GM19463 (cell line): ENCODE measurements around the gene SMG6.

Experiments
- ATAC-seq: cut with Tn5 transposase; IDR thresholded peaks from one replicate; pipeline ENCODE4 v1.9.1; 2021; ENCODE audit warnings: mild to moderate bottlenecking, moderate library complexity; ENCODE audit not compliant: unreplicated experiment

The SMG6 gene

DNA sequence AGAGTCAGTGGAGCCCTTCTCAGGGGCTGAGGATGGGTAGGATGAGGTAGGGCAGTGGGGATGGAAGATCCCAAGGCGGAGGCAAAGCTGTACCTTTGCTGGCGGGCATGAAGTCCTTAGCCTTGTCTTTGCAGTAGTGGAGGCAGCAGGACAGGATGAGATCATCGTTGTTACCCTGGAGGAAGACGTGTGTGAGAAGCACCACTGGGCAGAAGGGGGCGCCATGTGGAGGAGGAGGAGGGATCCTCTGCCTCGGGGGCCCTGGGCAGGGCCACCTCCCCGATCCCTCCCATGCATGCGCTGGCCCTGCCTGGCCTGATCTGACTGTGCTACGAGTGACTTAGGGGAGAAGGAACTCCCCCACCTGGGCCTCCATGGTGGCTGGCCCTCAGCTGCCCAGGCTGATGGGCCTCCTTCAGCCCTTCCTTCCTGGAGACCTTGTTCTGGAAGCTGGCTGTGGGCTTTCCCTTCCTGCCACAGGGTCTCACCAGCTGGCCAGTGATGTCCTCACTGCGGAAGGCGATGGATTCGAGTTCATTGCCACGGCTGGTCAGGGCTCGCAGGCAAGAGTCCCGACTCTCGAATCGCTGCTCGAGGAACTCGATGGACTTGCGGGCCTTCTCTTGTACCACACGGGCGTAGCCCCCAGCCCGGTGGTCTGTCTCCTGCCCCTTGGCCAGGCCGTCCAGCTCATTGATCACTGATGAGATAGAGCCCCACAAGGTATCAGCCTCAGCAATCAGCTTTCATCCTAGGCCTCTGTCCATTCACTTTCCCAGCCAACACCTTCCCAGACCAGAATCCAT, 238.4 kb downstream of the SMG6 start:
- no peak for ATAC-seq

DNA sequence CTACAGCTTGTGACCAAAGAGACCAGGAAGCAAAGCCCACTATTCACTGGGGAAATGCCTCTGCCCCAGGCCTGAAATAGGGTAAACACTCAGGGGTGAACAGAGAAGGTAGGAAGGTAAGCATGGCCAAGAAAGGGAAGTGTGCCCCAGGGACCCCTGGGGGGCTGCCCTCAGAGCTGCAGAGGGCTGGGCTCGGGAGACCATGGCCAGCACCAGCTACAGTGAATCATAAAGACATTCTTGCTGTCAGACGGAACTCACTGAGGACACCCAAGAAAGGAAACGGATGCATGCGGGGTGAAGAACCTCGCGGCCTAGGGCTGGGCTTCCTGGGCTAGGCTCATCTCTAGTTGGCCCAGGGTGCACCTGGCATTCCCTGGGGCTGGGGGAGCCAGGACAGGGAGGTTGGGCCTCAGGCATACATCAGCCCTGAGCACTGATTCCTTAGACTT, 239.0 kb downstream of the SMG6 start:
- no peak for ATAC-seq

DNA sequence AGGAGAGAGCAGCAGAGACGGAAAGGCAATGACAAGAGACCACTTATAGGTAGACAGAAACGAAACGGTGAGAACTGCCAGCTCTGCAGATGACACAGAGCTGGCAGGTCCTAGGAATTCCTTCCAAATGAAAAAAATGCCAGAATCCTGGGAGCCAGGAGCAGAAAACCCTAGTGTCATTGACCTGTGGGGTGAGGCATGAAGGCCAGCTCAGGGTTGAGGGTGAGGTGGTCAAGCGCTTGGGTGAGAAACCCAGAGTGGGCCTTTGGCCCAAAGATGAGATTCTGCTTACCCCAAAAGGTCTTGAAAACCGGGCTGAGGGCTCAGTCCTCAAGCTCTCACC, 239.5 kb downstream of the SMG6 start:
- ATAC-seq = no peak

DNA sequence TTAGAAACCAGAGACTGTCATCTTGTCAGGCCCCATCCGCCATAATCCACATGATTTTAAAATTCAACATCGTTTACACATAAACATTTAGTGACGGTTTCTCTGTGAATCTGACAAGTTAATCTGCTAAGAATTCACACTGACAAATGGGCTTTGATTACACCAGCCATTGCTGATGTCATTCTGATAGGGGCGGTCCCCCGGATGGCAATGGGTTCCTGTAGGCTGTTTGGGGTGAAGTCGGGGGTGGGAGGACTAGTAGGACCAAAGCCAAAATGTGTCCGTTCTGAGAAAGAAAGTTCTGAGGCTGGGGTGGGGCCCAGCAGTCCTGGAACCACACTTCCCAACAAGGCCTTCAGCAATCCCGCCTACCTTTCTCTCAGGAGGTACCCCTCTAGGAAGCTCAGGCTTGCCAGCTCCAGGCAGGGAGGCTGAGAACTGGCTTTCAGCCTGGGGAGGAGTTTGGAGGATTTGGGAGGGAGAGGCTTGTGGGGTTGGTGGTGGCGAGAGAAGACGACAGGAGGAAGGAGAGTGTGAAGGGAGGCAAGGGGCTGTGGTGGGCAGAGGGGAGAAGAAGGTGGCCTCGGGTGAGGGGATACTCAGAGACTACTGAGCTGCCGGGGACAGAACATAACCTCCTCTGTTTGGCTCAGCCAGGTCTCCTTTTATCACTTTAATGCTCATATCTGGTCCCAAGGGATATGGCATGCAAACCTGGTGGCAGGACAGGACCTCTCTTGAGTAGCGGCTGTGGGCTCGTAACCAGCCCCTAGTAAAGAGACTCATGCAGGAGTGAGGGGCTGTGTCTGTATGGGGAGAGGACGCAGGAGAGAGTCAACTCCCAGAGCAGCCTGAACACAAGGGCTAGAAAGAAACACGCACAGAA, 240.1 kb downstream of the SMG6 start:
- ATAC-seq = no peak

DNA sequence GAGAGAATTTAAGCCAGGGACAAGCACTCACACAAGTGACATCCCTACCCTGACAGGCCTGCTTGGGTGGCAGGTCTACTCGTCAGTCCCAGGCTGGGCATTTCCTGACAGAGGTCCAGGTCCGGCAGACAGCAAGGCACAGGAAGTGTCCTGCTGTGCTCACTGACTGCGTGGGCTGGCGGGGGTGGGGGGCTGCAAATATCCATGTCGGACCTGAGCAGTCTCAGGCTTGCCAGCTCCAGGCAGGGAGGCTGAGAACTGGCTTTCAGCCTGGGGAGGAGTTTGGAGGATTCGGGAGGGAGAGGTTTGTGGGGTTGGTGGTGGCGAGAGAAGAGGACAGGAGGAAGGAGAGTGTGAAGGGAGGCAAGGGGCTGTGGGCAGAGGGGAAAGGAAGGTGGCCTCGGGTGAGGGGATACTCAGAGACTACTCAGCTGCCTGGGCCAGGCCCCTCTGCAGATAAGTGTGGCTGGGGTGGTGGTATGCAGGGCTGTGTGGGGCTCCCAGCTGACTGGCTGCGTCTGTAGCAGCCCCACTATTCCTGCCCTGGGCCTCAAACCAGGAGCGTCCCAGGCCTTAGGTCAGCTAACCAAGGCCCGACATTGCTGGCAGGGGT, 240.9 kb downstream of the SMG6 start:
- no peak for ATAC-seq

DNA sequence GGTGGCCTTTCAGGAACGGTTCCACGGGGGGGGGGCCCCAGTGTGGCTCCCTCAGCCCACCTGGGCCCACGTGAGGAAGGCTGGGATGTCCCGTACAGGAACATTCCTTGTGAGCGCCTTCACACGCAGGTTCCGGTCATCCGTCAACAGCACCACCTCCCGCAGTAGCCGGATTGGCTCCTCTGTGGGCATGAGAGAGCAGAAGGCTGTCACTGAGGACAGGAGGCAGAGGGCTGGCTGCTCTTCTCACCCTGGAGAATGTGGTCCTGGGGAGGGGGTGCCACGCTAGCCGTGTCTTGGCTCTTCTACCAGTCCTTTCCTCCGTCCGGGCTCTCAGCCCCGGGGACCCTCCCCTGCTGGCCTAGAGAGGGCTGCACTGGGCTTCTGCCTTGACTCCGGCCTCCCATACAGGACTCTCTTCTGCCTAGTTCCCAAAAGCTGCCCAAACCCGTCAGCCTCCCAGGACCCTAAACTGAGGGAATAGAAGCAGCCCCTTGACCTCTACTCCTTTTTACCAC, 242.1 kb downstream of the SMG6 start:
- ATAC-seq = no peak

DNA sequence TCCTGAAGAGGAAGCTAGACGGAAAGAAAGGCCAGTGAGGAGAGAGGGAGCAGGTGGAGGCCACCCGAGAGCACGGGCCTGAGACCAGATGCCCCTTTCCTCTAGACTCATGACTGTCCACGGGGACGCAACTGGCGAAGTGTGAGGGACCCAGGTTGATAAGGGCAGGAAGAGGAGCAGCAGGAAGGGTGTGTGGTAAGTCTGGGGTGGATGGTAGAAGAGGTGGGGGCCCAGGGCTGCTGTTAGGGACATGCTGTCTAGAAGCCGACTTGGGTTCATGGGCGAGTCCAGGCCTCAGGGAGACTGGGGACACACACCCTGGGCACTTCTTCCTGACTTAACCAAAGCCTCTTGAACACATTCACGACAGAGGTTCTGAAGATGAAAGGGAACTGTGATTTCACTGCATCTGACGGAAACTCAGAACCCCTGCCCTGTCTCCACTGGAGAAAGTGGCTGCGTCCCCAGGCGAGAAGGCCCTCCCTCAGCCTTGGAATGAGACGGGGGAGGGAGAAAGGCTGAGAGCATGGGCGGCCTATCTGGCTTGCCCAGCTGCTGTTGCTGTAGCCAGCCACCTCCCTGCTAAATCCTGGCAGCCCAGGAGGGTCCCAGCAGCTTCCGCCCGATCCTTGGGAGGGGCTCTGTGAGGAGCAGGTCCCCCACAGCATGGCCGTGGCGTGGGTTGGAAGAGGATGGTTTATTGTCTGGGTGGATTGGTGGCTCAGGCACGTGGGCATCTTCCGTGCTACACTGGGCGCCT, 242.7 kb downstream of the SMG6 start:
- ATAC-seq = no peak

DNA sequence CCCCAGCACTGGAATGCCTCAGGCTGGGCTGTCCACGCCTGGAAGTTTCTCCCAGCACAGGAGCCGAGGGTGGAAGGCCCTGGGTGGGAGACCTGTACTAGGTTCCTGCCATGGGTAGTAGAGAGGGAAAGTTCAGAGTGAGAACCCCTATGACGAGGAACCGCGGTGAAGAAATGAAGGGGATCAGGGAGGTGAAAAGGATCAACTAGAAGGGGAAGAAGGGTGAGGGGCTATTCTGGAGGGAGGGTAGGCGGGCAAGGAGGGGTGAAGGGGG, 243.3 kb downstream of the SMG6 start:
- no peak for ATAC-seq

DNA sequence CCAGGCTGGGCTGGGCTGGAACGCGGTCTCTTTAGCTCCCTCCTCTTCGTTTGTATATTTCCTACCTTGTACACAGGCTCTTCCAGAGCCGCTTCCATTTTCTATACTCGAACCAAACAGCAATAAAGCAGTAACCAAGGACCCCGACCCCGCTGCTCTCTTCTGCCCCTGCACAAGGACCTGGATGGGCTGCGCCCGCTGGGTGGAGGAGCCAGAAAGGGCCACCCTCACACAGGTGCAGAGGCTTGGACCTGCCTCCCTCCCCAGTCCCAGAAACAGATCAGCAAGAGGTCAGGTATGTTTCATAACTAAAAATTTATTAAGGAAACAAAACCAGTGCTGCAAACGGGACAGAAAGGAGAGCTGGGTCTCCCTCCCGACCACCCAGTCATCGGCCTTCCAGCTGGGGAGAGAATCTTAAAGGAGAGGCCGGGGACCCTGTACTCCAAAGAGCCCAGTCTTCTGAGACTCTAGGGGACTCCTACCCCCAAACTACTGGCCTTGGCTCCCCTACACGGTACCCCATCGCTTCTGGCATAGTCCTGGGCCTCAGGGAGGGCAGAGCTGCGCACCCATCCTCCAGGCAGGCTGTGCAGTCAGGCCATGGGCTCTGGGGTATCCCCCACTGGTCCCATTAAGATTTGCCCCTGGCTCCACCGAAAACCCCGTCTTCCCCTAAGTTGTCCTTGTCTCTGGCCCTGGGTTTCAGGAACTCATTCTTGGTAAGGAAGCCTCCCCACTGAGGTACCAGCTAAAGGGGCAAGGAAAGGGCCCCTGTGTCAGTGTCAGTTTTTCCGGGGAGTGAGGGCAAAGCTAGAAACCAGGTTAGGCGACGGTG, 243.8 kb downstream of the SMG6 start:
- no peak for ATAC-seq

DNA sequence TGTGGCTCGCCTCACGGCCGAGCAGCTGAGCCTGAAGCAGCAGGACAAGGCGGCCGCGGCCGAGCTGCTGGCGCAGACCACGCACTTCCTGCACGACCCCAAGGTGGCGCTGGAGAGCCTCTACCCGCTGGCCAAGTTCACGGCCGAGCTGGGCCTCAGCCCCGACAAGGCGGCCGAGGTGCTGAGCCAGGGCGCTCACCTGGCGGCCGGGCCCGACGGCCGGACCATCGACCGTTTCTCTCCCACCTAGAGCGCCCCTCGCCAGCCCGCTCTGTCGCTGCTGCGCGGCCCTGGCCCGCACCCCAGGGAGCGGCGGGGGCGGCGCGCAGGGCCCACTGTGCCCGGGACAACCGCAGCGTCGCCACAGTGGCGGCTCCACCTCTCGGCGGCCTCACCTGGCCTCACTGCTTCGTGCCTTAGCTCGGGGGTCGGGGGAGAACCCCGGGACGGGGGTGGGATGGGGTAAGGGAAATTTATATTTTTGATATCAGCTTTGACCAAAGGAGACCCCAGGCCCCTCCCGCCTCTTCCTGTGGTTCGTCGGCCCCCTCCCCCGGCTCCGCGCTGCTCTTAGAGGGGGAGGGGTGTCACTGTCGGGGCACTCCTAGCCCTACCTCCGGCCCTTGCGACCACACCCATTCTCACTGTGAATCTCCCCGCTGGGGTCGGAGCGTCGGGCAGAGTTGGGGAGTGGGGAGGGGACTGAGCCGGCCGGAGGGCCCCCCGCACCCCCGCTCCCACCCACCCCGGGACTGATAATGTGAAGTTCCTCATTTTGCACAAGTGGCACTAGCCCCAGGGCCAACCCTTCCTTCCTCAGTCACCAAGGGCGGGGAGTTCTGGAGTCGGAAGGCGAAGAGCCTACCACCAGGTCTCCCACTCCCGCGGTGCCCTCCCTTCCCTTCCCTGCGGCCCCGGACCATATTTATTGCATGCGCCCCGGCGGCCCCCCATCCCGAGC, 244.7 kb downstream of the SMG6 start:
- no peak for ATAC-seq

DNA sequence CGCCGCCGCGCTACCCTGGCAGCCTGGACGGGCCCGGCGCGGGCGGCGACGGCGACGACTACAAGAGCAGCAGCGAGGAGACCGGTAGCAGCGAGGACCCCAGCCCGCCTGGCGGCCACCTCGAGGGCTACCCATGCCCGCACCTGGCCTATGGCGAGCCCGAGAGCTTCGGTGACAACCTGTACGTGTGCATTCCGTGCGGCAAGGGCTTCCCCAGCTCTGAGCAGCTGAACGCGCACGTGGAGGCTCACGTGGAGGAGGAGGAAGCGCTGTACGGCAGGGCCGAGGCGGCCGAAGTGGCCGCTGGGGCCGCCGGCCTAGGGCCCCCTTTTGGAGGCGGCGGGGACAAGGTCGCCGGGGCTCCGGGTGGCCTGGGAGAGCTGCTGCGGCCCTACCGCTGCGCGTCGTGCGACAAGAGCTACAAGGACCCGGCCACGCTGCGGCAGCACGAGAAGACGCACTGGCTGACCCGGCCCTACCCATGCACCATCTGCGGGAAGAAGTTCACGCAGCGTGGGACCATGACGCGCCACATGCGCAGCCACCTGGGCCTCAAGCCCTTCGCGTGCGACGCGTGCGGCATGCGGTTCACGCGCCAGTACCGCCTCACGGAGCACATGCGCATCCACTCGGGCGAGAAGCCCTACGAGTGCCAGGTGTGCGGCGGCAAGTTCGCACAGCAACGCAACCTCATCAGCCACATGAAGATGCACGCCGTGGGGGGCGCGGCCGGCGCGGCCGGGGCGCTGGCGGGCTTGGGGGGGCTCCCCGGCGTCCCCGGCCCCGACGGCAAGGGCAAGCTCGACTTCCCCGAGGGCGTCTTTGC, 245.6 kb downstream of the SMG6 start:
- no peak for ATAC-seq

DNA sequence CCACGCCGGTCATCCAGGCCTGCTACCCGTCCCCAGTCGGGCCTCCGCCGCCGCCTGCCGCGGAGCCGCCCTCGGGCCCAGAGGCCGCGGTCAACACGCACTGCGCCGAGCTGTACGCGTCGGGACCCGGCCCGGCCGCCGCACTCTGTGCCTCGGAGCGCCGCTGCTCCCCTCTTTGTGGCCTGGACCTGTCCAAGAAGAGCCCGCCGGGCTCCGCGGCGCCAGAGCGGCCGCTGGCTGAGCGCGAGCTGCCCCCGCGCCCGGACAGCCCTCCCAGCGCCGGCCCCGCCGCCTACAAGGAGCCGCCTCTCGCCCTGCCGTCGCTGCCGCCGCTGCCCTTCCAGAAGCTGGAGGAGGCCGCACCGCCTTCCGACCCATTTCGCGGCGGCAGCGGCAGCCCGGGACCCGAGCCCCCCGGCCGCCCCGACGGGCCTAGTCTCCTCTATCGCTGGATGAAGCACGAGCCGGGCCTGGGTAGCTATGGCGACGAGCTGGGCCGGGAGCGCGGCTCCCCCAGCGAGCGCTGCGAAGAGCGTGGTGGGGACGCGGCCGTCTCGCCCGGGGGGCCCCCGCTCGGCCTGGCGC, 246.3 kb downstream of the SMG6 start:
- ATAC-seq = no peak

DNA sequence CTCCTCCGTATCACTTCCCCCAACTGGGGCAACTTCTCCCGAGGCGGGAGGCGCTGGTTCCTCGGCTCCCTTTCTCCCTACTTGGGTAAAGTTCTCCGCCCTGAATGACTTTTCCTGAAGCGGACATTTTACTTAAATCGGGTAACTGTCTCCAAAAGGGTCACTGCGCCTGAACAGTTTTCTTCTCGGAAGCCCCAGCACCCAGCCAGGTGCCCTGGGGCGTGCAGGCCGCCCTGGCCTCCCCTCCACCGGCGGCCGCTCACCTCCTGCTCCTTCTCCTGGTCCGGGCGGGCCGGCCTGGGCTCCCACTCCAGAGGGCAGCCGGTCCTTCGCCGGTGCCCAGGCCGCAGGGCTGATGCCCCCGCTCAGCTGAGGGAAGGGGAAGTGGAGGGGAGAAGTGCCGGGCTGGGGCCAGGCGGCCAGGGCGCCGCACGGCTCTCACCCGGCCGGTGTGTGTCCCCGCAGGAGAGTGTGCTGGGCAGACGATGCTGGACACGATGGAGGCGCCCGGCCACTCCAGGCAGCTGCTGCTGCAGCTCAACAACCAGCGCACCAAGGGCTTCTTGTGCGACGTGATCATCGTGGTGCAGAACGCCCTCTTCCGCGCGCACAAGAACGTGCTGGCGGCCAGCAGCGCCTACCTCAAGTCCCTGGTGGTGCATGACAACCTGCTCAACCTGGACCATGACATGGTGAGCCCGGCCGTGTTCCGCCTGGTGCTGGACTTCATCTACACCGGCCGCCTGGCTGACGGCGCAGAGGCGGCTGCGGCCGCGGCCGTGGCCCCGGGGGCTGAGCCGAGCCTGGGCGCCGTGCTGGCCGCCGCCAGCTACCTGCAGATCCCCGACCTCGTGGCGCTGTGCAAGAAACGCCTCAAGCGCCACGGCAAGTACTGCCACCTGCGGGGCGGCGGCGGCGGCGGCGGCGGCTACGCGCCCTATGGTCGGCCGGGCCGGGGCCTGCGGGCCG, 247.1 kb downstream of the SMG6 start:
- ATAC-seq = no peak

DNA sequence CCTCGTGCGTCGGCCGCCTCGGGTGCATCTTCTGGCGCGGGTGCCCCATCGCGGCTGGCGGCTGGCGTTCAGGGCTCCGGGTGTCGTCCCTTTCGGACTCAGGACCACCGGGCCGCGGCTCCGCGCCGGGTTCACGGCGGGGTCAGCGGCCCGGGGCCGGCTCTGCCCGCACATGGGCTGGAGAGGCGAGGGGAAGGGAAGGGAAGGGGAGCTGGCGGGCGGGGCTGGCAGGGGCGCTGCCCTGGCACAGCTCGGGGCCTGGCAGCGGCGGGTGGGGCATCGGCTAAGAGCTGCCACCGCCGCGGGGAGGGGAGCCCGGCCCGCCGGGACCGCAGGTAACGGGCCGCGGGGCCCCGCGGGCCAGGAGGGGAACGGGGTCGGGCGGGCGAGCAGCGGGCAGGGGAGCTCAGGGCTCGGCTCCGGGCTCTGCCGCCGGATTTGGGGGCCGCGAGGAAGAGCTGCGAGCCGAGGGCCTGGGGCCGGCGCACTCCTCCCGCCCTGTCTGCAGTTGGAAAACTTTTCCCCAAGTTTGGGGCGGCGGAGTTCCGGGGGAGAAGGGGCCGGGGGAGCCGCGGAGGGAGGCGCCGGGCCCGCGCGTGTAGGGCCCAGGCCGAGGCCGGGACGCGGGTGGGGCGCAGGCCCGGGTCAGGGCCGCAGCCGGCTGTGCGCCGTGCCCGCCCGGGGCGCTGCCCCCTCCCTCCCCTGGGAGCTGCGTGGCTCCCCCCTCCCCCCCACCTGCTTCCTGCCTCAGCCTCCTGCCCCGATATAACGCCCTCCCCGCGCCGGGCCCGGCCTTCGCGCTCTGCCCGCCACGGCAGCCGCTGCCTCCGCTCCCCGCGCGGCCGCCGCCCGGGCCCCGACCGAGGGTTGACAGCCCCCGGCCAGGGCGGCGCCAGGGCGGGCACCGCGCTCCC, 248.0 kb downstream of the SMG6 start:
- ATAC-seq = no peak

DNA sequence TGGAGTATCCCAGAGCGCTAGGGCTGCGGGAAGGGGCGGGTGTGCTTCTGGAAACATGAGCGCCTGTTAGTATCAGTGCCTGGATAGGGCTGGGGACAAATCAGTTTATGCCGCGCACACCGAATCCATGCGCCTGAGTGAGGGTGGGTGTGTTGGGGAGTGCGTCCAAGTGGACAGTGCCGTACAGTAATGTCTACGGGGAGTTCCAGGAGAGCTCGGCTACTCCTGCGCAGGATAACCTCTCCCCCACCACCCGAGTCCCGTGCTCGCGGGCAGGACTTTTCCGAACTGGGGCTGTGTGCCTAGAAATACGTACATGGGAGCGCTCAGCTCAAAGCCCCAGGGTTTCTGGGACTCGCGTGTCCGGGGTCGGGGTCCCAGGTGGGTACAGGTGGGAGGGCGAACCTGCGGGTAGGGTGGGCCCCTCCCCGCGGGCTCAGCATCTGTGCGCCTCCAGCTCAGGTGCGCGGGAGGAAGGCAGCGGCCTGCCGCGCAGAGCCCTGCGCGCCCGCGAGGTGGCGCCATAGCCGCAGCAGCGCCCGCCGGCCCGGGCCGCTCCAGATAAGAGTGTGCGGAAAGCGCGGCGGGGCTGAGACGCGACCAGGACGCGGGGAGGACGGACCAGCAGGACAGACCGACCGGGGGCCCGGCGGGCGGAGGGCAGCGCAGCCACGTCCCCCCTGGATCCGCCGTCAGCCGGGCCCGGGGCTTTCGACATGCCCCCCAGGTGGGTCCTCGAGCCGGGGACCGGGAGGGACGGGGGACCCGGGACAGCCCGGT, 248.9 kb downstream of the SMG6 start, which contains the start of gene HIC1:
Gene HIC1, plus strand, starts transcription at position 592 of the 780 bp plus-strand sequence. CDS start 1,588 bp downstream, outside the sequence.
- ATAC-seq = peak; percentile 26
